Measurements from ENCODE around the gene CHMP2A.
"Not testable (repeated sequence)": the region's sequence is repeated elsewhere in the genome, so short reads cannot be mapped to it uniquely, and the experiment has no call there.

The CHMP2A gene

GRCh38 chr19:58511353-58512208 is 43.3 kb downstream of the CHMP2A start, which contains the start of gene SLC27A5:
Gene SLC27A5, minus strand, starts transcription at chr19:58511992. Its CDS starts 37 bp downstream, at chr19:58511955.
- no peak for DNase-seq (ENCODE audit: low spot score)

- DNase-seq (ENCODE audit: low spot score), result no peak
Observed at GRCh38 chr19:58510084-58510862, 44.6 kb downstream of the CHMP2A start.

GRCh38 chr19:58509731-58510083 is 45.2 kb downstream of the CHMP2A start:
- DNase-seq (ENCODE audit: low spot score), result no peak

GRCh38 chr19:58507602-58508223 is 47.2 kb downstream of the CHMP2A start:
- DNase-seq (ENCODE audit: low spot score), result not testable (repeated sequence)
